DND-41 (cell line): Measurements from ENCODE around the gene ERBB4.

Source experiments
- ATAC-seq: fragments of 200-7000 bp; cut with Tn5 transposase; 3 replicates; pipeline ENCODE4 v1.9.1; 2021; ENCODE audit warnings: low read depth; ENCODE audit not compliant: insufficient read depth
- DNase-seq: peaks from one replicate; pipeline ENCODE4 v3.0.0-alpha.2; 2020
- H2AFZ ChIP-seq: 2 replicates; pipeline ENCODE4 v1.6.0; 2012; ENCODE audit warnings: low read depth, low read length
- H3K27ac ChIP-seq: 2 replicates; pipeline ENCODE4 v1.5.1; 2012; ENCODE audit warnings: low read length, inconsistent platforms
- H3K27me3 ChIP-seq: fragments of 200-600 bp; sonication (generic); 2 replicates; pipeline ENCODE4 v1.6.0; 2012; ENCODE audit warnings: low read length, mild to moderate bottlenecking, inconsistent platforms; ENCODE audit not compliant: insufficient read depth, poor library complexity
- H3K36me3 ChIP-seq: 2 replicates; pipeline ENCODE4 v1.5.1; 2012; ENCODE audit warnings: low read length, inconsistent platforms; ENCODE audit not compliant: insufficient read depth
- H3K4me1 ChIP-seq: 2 replicates; pipeline ENCODE4 v1.5.1; 2012; ENCODE audit warnings: mild to moderate bottlenecking, low read length; ENCODE audit not compliant: insufficient read depth
- H3K4me2 ChIP-seq: 2 replicates; pipeline ENCODE4 v1.6.0; 2012; ENCODE audit warnings: mild to moderate bottlenecking, moderate library complexity, low read length, inconsistent platforms; ENCODE audit not compliant: insufficient read depth
- H3K4me3 ChIP-seq, 2 experiments: fragments of 200-600 bp in 1 of 2; shearing (Covaris generic) in 1 of 2; 2 replicates each; pipeline ENCODE4 v1.5.1; 2012 to 2016; ENCODE audit warnings: inconsistent platforms in 2 of 2, low read length in 2 of 2, mild to moderate bottlenecking in 2 of 2, low read depth in 1 of 2, moderate library complexity in 1 of 2
- H3K79me2 ChIP-seq: 2 replicates; pipeline ENCODE4 v1.6.0; 2012; ENCODE audit warnings: low read length, inconsistent platforms; ENCODE audit not compliant: insufficient read depth
- H3K9ac ChIP-seq: 2 replicates; pipeline ENCODE4 v1.6.0; 2012; ENCODE audit warnings: low read depth, mild to moderate bottlenecking, inconsistent platforms, low read length, moderate library complexity
- H3K9me3 ChIP-seq: 2 replicates; pipeline ENCODE4 v1.5.1; 2012; ENCODE audit warnings: low read length, moderate library complexity, mild to moderate bottlenecking, inconsistent platforms; ENCODE audit not compliant: insufficient read depth, severe bottlenecking
- H4K20me1 ChIP-seq: 2 replicates; pipeline ENCODE4 v1.6.0; 2012; ENCODE audit warnings: low read length; ENCODE audit not compliant: insufficient read depth
- CTCF ChIP-seq: IDR thresholded peaks from 2 replicates; pipeline ENCODE4 v1.5.1; 2012; ENCODE audit warnings: borderline replicate concordance, low read length, moderate library complexity, mild to moderate bottlenecking; ENCODE audit not compliant: poor library complexity, severe bottlenecking; ENCODE audit errors: extremely low read depth
- EZH2 ChIP-seq: IDR thresholded peaks from 3 replicates; pipeline ENCODE4 v1.6.1; 2012; ENCODE audit warnings: borderline replicate concordance, low read depth, mild to moderate bottlenecking, moderate library complexity, low read length, inconsistent platforms; ENCODE audit not compliant: severe bottlenecking

ERBB4 gene

DNA sequence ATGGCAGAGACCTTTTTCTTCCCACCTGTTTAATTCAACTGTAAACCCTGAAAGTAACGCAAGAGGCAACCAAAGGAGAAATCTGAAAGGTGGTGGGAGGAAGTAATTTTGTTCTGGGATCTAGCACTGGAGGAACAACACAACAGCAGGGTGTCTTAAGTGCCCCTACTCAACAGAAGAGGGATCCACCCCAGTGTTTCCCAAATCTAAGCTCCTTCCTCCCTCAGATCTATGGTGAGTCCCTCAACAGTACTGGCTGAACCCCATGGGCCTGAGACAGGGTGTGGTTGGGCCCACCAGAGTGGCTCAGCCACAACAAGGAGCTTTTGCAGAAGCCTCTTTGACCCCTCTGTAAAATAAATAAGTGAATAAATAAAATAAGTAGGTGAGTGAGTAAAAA is 790.3 kb downstream of the ERBB4 start:
- no peaks in the 10 kb centered on the region for H4K20me1 ChIP-seq
- no peak overlapping the region for H3K27ac ChIP-seq
- peaks cover 3% of the 10 kb centered on the region; the same call in 1 of the 2 replicates for H3K4me1 ChIP-seq
- no peak for DNase-seq
- H3K36me3 ChIP-seq = no peaks in the 10 kb centered on the region
- no peaks in the 10 kb centered on the region for H3K27me3 ChIP-seq
- no peak overlapping the region for H3K4me3 ChIP-seq
- H3K4me2 ChIP-seq = no peak overlapping the region
- ATAC-seq = no peak
- H3K9me3 ChIP-seq = no peaks in the 10 kb centered on the region
- no peak overlapping the region for H2AFZ ChIP-seq
- no peaks in the 10 kb centered on the region for H3K79me2 ChIP-seq
- H3K9ac ChIP-seq = no peak overlapping the region
- no peak for TF ChIP-seq CTCF

- Histone ChIP-seq H3K9ac (no peak overlapping the region), H3K4me1 (peaks cover 3% of the 10 kb centered on the region; the same call in 1 of the 2 replicates), H3K79me2 (no peaks in the 10 kb centered on the region), H3K27me3 (no peaks in the 10 kb centered on the region), H3K4me3 (no peak overlapping the region), H2AFZ (no peak overlapping the region), H3K36me3 (no peaks in the 10 kb centered on the region), H3K4me2 (no peak overlapping the region), H3K27ac (no peak overlapping the region), H4K20me1 (no peaks in the 10 kb centered on the region), H3K9me3 (no peaks in the 10 kb centered on the region)
- TF ChIP-seq CTCF = peak; percentile 88
- no peak for TF ChIP-seq EZH2
- ATAC-seq (peak; percentile 97), DNase-seq (peak; percentile 61)
These were observed 793.1 kb downstream of the ERBB4 start for GRCh38 chr2:211745295-211746097.

DNA sequence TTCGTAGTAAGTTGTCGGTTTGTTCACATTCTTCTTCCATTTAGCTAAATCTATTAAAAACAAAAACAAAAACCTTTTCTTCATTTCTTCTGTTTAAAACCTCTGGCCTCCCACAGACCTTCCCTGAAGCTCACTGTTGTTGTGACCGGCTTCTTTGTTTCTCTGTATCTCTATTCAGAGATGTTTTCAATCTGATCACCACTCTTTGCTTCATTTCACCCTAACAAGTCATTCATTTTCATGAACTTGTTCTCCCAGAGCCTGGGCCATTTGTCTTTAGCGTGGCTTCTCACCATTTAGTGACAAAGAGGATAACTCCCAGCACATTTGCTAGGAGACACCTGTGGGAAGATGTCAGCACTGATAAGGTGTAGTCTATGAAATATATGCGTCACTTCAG is 794.2 kb downstream of the ERBB4 start:
- Histone ChIP-seq H3K36me3 (no peaks in the 10 kb centered on the region), H3K27ac (no peak overlapping the region), H3K4me1 (peaks cover 3% of the 10 kb centered on the region; the same call in 1 of the 2 replicates), H3K79me2 (no peaks in the 10 kb centered on the region), H3K9me3 (no peaks in the 10 kb centered on the region), H3K9ac (no peak overlapping the region), H3K4me3 (no peak overlapping the region), H4K20me1 (no peaks in the 10 kb centered on the region), H3K27me3 (no peaks in the 10 kb centered on the region), H2AFZ (no peak overlapping the region; the same call in 1 of the 2 replicates), H3K4me2 (no peak overlapping the region)
- ATAC-seq (no peak), DNase-seq (no peak)
- TF ChIP-seq CTCF = no peak
- no peak for TF ChIP-seq EZH2
